Lung (tissue), 12 donors: Measurements from ENCODE around the gene TSPAN31. TPM values are rescaled to one million over a fixed set of nuclear protein-coding genes. Genes with fewer than 3 reads are reported as not detected.

ENCODE experiments used
- ATAC-seq: fragments of 200-7000 bp; cut with Tn5 transposase; one replicate; pipeline ENCODE4 v1.9.1; 2020; ENCODE audit warnings: moderate number of reproducible peaks; ENCODE audit not compliant: insufficient read depth, low FRiP score
- DNase-seq, 3 donors: peaks; one replicate each; pipeline ENCODE4 v3.0.0-alpha.2; 2013 to 2017
- H3K27ac ChIP-seq, 2 donors: one replicate each; pipeline ENCODE4 v1.5.1; 2013; ENCODE audit warnings: mild to moderate bottlenecking in 2 of 2, moderate library complexity in 2 of 2, control low read depth in 1 of 2, inconsistent platforms in 1 of 2, low read depth in 1 of 2, low read length in 1 of 2
- H3K27me3 ChIP-seq, 3 donors: one replicate each; pipeline ENCODE4 v1.5.1; 2013; ENCODE audit warnings: low read length in 2 of 3; ENCODE audit not compliant: control insufficient read depth in 3 of 3, insufficient read depth in 3 of 3
- H3K36me3 ChIP-seq, 4 donors: one replicate each; pipeline ENCODE4 v1.5.1; 2013; ENCODE audit warnings: low read length in 4 of 4, mild to moderate bottlenecking in 1 of 4, moderate library complexity in 1 of 4; ENCODE audit not compliant: control insufficient read depth in 4 of 4, insufficient read depth in 4 of 4
- H3K4me1 ChIP-seq, 5 donors: one replicate each; pipeline ENCODE4 v1.5.1; 2013; ENCODE audit warnings: low read length in 5 of 5, mild to moderate bottlenecking in 2 of 5, moderate library complexity in 1 of 5; ENCODE audit not compliant: control insufficient read depth in 5 of 5, insufficient read depth in 5 of 5
- H3K4me3 ChIP-seq: one replicate; pipeline ENCODE4 v1.5.1; 2013; ENCODE audit warnings: mild to moderate bottlenecking, control low read depth, moderate library complexity
- H3K9ac ChIP-seq, 2 donors: one replicate each; pipeline ENCODE4 v1.5.1; 2013; ENCODE audit warnings: low read length in 2 of 2, control low read depth in 1 of 2; ENCODE audit not compliant: insufficient read depth in 1 of 2
- H3K9me3 ChIP-seq, 4 donors: one replicate each; pipeline ENCODE4 v1.5.1; 2013; ENCODE audit warnings: low read length in 3 of 4, mild to moderate bottlenecking in 1 of 4, moderate library complexity in 1 of 4; ENCODE audit not compliant: control insufficient read depth in 4 of 4, insufficient read depth in 3 of 4
- WGBS, 2 donors: extraction: QIAGEN DNeasy Blood & Tissue Kit; methylation state at CpG; one replicate each; pipeline ENCODE4 v1.1.7; 2013; 5-methylcytosine and 5-hydroxymethylcytosine counted together
- polyA plus RNA-seq, 2 donors: library from polyadenylated mRNA; stranded (reverse); fragments of 200-250 nt; gene quantifications; one replicate each; pipeline ENCODE4 v1.2.1, GENCODE V29; 2013
- total RNA-seq, 2 donors: library from RNA; depleted of rRNA in 1 of 2; stranded (reverse); fragments of >200 nt in 1 of 2; gene quantifications; one replicate each; pipeline ENCODE4 v1.2.1, GENCODE V29; 2014 to 2021
- TF ChIP-seq, protein P1 (sequence below): IDR thresholded peaks from 2 replicates; pipeline ENCODE4 v1.5.1; 2012; ENCODE audit warnings: mild to moderate bottlenecking; ENCODE audit errors: control extremely low read depth, extremely low read depth
- donor health status: control.
- donor health status: control.
- donor health status: Bipolar disorder and iron deficiency.
- donor health status: healthy.
- donor health status: DM: yes; HTN: yes; CAD: no.

Gene TSPAN31
- total and polyA plus RNA-seq, 4 donors, result 32.4 to 61.1 (median 46.1) TPM

- no peak overlapping the region for H3K9ac ChIP-seq
- peaks cover under 1 to 16% (median 4%) of the 10 kb centered on the region in 4 donors for H3K36me3 ChIP-seq
- H3K27me3 ChIP-seq, result peaks cover 0 to 43% (median 23%) of the 10 kb centered on the region in 3 donors
- TF ChIP-seq, protein P1, sequence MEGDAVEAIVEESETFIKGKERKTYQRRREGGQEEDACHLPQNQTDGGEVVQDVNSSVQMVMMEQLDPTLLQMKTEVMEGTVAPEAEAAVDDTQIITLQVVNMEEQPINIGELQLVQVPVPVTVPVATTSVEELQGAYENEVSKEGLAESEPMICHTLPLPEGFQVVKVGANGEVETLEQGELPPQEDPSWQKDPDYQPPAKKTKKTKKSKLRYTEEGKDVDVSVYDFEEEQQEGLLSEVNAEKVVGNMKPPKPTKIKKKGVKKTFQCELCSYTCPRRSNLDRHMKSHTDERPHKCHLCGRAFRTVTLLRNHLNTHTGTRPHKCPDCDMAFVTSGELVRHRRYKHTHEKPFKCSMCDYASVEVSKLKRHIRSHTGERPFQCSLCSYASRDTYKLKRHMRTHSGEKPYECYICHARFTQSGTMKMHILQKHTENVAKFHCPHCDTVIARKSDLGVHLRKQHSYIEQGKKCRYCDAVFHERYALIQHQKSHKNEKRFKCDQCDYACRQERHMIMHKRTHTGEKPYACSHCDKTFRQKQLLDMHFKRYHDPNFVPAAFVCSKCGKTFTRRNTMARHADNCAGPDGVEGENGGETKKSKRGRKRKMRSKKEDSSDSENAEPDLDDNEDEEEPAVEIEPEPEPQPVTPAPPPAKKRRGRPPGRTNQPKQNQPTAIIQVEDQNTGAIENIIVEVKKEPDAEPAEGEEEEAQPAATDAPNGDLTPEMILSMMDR, result no peak
- DNase-seq, result no peak
- H3K4me3 ChIP-seq, result no peak overlapping the region
- H3K9me3 ChIP-seq, result no peaks in the 10 kb centered on the region
- 36 to 57% methylated on average over 10 of the region's 10 CpGs for whole genome bisulfite sequencing, 2 donors
- no peak for ATAC-seq
- H3K27ac ChIP-seq, result no peak overlapping the region
- peaks cover 0 to 19% (median 0%) of the 10 kb centered on the region in 5 donors for H3K4me1 ChIP-seq
These were observed 19.0 kb upstream of the TSPAN31 start for GRCh38 chr12:57725851-57726150.

- Histone ChIP-seq H3K9ac (no peak overlapping the region), H3K36me3 (peaks cover 0 to 12% (median 2%) of the 10 kb centered on the region in 4 donors), H3K4me3 (peak overlapping the region; percentile 73), H3K4me1 (peaks cover 0 to 19% (median 0%) of the 10 kb centered on the region in 5 donors), H3K27ac (peak overlapping the region; percentile 62 to 71), H3K27me3 (peaks cover 0 to 48% (median 29%) of the 10 kb centered on the region in 3 donors), H3K9me3 (no peaks in the 10 kb centered on the region)
- peak; percentile 77 for ATAC-seq
- TF ChIP-seq, protein P1, result peak; percentile 21
- DNase-seq, result peak; percentile 79 to 84 (median 81)
- 38 to 68% methylated on average over 79 of the region's 79 CpGs for WGBS, 2 donors
These were observed 18.5 kb upstream of the TSPAN31 start for GRCh38 chr12:57726151-57726883.

DNA sequence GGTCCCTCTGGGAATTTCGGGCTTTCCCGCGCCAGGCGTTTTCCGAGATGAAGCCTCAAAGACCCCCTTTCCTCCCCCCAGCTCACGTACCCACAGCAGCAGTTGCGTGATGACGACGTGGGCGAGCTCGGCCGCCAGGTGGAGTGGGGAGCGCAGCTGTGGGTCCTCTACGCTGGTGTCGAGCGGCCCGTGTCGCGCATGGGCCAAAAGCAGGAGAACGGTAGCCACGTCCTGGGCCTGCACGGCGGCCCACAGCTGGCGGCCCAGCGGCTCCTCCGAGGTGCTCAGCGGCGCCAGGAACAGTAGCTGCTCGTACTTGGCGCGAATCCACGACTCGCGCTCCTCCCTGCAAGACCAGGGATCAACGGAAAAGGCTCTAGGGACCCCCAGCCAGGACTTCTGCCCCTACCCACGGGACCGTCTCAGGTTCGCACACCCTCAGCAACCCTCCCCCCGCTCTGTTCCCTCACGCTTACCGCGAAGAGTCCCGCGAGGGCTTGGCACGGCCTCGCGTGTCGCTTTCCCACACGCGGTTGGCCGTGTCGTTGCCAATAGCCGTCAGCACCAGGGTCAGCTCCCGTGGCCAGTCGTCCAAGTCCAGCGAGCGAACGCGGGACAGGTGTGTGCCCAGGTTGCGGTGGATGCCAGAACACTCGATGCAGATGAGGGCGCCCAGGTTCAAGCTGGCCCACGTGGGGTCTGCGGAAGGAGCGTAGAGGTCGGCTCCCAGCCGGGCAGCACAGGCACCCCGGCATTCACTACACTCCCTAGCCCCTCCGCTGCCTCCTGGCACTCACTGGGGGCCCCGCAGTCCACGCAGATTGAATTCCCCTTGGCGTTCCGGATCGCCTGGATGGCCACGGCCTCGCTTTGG lies 17.7 kb upstream of the TSPAN31 start:
- 51 to 75% methylated on average over 76 of the region's 76 CpGs for WGBS, 2 donors
- H3K9ac ChIP-seq, result no peak overlapping the region
- H3K27me3 ChIP-seq, result peaks cover 0 to 51% (median 32%) of the 10 kb centered on the region in 3 donors
- H3K27ac ChIP-seq, result peak overlapping the region; percentile 62 to 71
- DNase-seq, result peak; percentile 51 to 57 (median 57)
- TF ChIP-seq, protein P1, result no peak
- no peaks in the 10 kb centered on the region for H3K9me3 ChIP-seq
- peaks cover 0 to 7% (median 0%) of the 10 kb centered on the region in 4 donors for H3K36me3 ChIP-seq
- ATAC-seq, result no peak
- peaks cover 0 to 19% (median 0%) of the 10 kb centered on the region in 5 donors for H3K4me1 ChIP-seq
- H3K4me3 ChIP-seq, result peak overlapping the region; percentile 73
